Astrocyte (in vitro differentiated cells and primary cell): ENCODE data around the gene GMPR. TPM values are rescaled to one million over a fixed set of nuclear protein-coding genes. Genes with fewer than 3 reads are reported as not detected.

Source experiments
- DNase-seq: peaks from one replicate; pipeline ENCODE4 v3.0.0-alpha.2; 2010; ENCODE audit warnings: low read depth
- FAIRE-seq: peaks from 2 replicates; lab custom pipeline; 2011; peaks lifted over from hg19 to GRCh38; lab: Jason Lieb, UNC
- H2AFZ ChIP-seq: 2 replicates; pipeline ENCODE4 v1.6.0; 2012; ENCODE audit warnings: low read depth, low read length, inconsistent platforms
- H3K27ac ChIP-seq: 2 replicates; pipeline ENCODE4 v1.5.1; 2011; ENCODE audit warnings: low read depth, low read length, inconsistent platforms
- H3K27me3 ChIP-seq: 2 replicates; pipeline ENCODE4 v1.6.0; 2011; ENCODE audit warnings: low read length, inconsistent platforms; ENCODE audit not compliant: insufficient read depth
- H3K36me3 ChIP-seq: 2 replicates; pipeline ENCODE4 v1.5.1; 2011; ENCODE audit warnings: low read length, inconsistent platforms; ENCODE audit not compliant: insufficient read depth
- H3K4me1 ChIP-seq: 2 replicates; pipeline ENCODE4 v1.5.1; 2011; ENCODE audit warnings: low read length, inconsistent platforms; ENCODE audit not compliant: insufficient read depth
- H3K4me2 ChIP-seq: 2 replicates; pipeline ENCODE4 v1.6.0; 2012; ENCODE audit warnings: low read length, inconsistent platforms
- H3K4me3 ChIP-seq: 2 replicates; pipeline ENCODE4 v1.5.1; 2011; ENCODE audit warnings: low read depth, mild to moderate bottlenecking, low read length, inconsistent platforms; ENCODE audit not compliant: insufficient read depth
- H3K79me2 ChIP-seq: 2 replicates; pipeline ENCODE4 v1.6.0; 2012; ENCODE audit warnings: mild to moderate bottlenecking, low read length, inconsistent platforms; ENCODE audit not compliant: insufficient read depth
- H3K9ac ChIP-seq: 2 replicates; pipeline ENCODE4 v1.6.0; 2012; ENCODE audit warnings: mild to moderate bottlenecking, low read length, inconsistent platforms
- H3K9me3 ChIP-seq: 2 replicates; pipeline ENCODE4 v1.5.1; 2012; ENCODE audit warnings: low read depth, mild to moderate bottlenecking, low read length, inconsistent platforms; ENCODE audit not compliant: insufficient read depth
- H4K20me1 ChIP-seq: 2 replicates; pipeline ENCODE4 v1.6.0; 2012; ENCODE audit warnings: low read length, inconsistent platforms; ENCODE audit not compliant: insufficient read depth
- H3K27ac Mint-ChIP-seq: one replicate; pipeline ENCODE4 v1.8.0; 2021; ENCODE audit warnings: mild to moderate bottlenecking, mixed read lengths; ENCODE audit not compliant: unreplicated experiment
- H3K27me3 Mint-ChIP-seq: one replicate; pipeline ENCODE4 v1.8.0; 2021; ENCODE audit warnings: low read depth, mixed read lengths; ENCODE audit not compliant: unreplicated experiment
- H3K36me3 Mint-ChIP-seq: one replicate; pipeline ENCODE4 v1.8.0; 2021; ENCODE audit warnings: low read depth, mixed read lengths; ENCODE audit not compliant: unreplicated experiment
- H3K4me1 Mint-ChIP-seq: one replicate; pipeline ENCODE4 v1.8.0; 2021; ENCODE audit warnings: low read depth, mixed read lengths; ENCODE audit not compliant: unreplicated experiment
- H3K4me3 Mint-ChIP-seq: one replicate; pipeline ENCODE4 v1.8.0; 2021; ENCODE audit warnings: mild to moderate bottlenecking, moderate library complexity, mixed read lengths; ENCODE audit not compliant: unreplicated experiment
- H3K9me3 Mint-ChIP-seq: one replicate; pipeline ENCODE4 v1.8.0; 2021; ENCODE audit warnings: mild to moderate bottlenecking, mixed read lengths; ENCODE audit not compliant: unreplicated experiment
- EZH2 ChIP-seq: IDR thresholded peaks from 2 replicates; pipeline ENCODE4 v1.6.1; 2012; ENCODE audit warnings: mild to moderate bottlenecking, low read length, inconsistent platforms; ENCODE audit not compliant: insufficient read depth
- total RNA-seq: library from RNA; stranded (reverse); gene quantifications from 2 replicates; pipeline ENCODE4 v1.2.1, GENCODE V29; 2021
- TF ChIP-seq, protein P1 (sequence below): IDR thresholded peaks from 2 replicates; pipeline ENCODE4 v1.5.1; 2011; ENCODE audit warnings: low read depth, mild to moderate bottlenecking, inconsistent platforms, low read length, moderate library complexity; ENCODE audit not compliant: insufficient read depth

Gene GMPR
- total RNA-seq, 1 donor from 2014 or later: 2.0 TPM

DNA sequence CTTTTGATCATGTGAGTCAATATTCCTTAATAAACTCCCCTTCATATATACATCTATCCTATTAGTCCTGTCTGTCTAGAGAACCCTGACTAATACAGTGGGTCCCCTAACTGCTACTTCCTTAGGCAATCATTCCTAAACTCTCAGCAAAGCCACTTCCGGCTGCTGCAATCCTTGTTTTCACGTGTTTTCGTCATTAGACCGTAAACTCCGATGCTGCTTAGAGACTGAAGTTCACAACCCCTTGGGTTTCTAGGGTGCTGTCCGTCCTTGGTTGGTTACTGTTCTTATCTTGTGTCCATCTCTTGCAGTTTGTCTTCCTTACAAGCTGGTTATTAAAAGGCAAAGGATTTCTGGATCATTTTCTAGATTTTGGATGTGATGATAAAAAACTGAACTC lies 106.4 kb downstream of the GMPR start:
- no peak for TF ChIP-seq EZH2
- TF ChIP-seq, protein P1, sequence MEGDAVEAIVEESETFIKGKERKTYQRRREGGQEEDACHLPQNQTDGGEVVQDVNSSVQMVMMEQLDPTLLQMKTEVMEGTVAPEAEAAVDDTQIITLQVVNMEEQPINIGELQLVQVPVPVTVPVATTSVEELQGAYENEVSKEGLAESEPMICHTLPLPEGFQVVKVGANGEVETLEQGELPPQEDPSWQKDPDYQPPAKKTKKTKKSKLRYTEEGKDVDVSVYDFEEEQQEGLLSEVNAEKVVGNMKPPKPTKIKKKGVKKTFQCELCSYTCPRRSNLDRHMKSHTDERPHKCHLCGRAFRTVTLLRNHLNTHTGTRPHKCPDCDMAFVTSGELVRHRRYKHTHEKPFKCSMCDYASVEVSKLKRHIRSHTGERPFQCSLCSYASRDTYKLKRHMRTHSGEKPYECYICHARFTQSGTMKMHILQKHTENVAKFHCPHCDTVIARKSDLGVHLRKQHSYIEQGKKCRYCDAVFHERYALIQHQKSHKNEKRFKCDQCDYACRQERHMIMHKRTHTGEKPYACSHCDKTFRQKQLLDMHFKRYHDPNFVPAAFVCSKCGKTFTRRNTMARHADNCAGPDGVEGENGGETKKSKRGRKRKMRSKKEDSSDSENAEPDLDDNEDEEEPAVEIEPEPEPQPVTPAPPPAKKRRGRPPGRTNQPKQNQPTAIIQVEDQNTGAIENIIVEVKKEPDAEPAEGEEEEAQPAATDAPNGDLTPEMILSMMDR: no peak
- Mint-ChIP-seq H3K9me3 (no peaks in the 10 kb centered on the region), H3K27me3 (no peaks in the 10 kb centered on the region), H3K27ac (no peak overlapping the region), H3K36me3 (peaks cover 7% of the 10 kb centered on the region), H3K4me3 (no peak overlapping the region), H3K4me1 (peaks cover 28% of the 10 kb centered on the region)
- H3K36me3 ChIP-seq: no peaks in the 10 kb centered on the region
- no peaks in the 10 kb centered on the region for H3K9me3 ChIP-seq
- FAIRE-seq: no peak
- H3K4me2 ChIP-seq: peak overlapping the region; percentile 27
- peak overlapping the region; percentile 64 for H3K27ac ChIP-seq
- H3K27me3 ChIP-seq: no peaks in the 10 kb centered on the region
- DNase-seq: peak; percentile 74
- no peaks in the 10 kb centered on the region for H4K20me1 ChIP-seq
- H3K4me1 ChIP-seq: peaks cover 27% of the 10 kb centered on the region
- H2AFZ ChIP-seq: no peak overlapping the region
- peak overlapping the region; percentile 11 for H3K9ac ChIP-seq
- no peaks in the 10 kb centered on the region for H3K79me2 ChIP-seq
- no peak overlapping the region for H3K4me3 ChIP-seq

Other genes with a start within 250 kb of the GMPR start
- gene MYLIP, start 109.5 kb upstream of the GMPR start, total RNA-seq: 12.5 and 12.9 TPM in 2 replicates